HG03575 (cell line): Measurements from ENCODE around the gene CYP19A1.
"Not testable (repeated sequence)": the region's sequence is repeated elsewhere in the genome, so short reads cannot be mapped to it uniquely, and the experiment has no call there.

Experiments used
- ATAC-seq: cut with Tn5 transposase; IDR thresholded peaks from one replicate; pipeline ENCODE4 v1.9.1; 2021; ENCODE audit not compliant: unreplicated experiment, insufficient number of reproducible peaks, low FRiP score; ENCODE audit errors: extremely low read depth

CYP19A1 gene

DNA sequence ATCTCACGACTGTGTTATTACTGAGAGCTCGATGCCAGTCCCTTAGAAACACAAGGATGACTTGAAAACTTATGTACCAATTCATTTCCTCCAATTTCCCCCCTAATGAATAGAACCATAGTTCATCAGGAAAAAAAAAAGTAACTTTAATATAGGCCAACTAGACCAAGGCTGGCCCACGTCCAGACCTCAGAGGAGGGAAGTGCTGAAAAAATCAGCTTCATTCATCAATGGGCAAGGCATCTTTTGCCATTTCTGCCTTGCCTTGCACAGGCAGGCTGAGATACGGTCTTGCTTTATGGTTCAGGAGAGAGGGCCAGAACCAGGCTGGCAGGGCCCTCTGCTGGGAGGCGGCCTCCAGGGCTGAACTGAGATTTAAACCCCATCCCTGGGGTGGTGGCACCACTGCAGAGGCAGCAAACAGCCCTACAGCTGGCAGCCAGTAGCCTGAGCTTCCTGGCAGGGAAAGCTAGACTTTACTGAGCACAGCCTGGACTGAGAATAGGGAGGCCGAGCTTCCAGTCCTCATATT is 139.6 kb downstream of the CYP19A1 start:
- ATAC-seq = no peak

- no peak for ATAC-seq
Measured at GRCh38 chr15:51195459-51195858, 142.9 kb downstream of the CYP19A1 start.

- no peak for ATAC-seq
Measured at GRCh38 chr15:51193979-51194378, 144.4 kb downstream of the CYP19A1 start.

DNA sequence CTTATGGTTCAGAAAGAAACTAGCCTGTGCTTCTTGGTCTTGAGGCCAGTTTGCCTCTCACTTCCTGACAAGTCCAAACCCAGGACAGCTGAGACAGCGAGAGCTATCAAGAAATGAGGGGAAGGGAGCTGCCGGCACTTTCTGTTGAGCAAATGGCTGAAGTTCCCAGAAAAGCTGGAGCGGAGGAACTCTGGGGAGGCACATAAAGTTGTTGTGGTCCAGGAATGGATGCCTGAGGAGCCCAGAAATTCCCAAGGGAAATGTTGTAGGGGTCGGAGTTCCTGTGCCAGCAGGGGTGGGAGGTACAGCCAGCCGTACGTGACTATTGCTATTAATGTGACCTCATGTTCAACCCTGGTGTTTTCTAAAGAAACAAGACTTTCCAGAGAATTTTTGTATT is 144.9 kb downstream of the CYP19A1 start:
- ATAC-seq = no peak

DNA sequence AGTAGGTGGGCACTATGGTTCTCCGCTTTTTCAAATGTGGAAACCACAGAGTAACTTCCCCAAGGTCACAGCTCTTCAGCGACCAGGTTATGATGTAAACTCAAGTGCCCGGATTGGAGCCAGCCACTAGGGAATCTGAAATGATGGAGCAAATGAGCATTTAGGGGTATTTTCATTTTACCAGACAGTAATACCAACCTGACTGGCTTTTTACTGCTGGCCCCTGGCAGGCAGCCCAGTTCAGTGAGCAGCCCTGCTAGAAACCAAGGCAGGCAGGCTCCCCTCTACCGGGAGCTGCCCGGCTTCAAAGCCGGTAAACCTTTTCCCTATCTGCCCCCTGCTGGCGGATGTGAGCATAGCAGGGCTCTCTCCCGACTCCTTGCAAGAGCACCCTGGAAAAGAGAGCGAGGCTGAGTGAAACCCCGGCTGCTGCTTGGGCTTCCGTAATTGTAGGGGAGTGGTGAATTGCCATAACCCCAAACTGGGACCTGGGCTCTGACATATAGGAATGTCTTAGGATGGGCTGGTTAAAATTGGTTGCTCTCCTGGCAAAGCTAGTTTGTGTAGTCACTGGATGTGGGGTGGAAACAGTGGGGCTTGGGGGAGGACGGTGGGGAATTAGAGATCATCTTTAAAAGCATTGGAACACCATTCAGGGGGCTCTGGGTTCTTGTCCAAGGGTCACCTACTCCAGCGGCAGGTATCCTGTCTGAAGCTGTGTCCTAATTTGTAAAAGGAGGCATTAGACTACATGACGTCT is 145.7 kb downstream of the CYP19A1 start:
- ATAC-seq = no peak

GRCh38 chr15:51191766-51192165 is 146.6 kb downstream of the CYP19A1 start:
- ATAC-seq = no peak

DNA sequence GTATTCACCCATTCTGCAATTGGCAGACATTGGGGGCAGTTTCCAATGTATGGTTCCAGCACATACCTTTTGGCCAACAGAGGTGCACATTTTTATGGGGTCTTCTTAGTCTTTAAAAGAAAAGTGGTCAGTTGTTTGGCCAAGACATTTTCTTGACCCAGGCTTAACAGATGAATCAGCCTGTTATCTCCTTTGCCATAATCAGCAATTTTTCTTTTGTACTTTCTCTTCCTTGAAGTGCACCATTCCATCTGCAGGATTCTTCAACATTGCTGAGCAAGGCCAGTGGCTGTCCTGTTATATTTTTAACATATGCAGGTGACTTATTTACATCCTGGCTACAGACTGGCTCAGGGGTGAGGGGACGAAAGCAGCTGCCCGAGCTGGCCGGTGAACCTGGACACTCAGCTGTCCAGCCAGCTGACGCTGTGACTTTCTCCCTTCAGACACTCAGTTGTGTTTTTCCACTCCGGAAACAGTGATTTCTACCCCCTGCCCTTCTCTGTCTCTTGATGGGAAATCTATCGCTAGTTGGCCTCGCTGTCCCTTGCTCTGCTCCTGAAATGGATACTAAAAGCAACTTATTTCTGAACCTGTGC is 147.2 kb downstream of the CYP19A1 start:
- ATAC-seq = no peak

DNA sequence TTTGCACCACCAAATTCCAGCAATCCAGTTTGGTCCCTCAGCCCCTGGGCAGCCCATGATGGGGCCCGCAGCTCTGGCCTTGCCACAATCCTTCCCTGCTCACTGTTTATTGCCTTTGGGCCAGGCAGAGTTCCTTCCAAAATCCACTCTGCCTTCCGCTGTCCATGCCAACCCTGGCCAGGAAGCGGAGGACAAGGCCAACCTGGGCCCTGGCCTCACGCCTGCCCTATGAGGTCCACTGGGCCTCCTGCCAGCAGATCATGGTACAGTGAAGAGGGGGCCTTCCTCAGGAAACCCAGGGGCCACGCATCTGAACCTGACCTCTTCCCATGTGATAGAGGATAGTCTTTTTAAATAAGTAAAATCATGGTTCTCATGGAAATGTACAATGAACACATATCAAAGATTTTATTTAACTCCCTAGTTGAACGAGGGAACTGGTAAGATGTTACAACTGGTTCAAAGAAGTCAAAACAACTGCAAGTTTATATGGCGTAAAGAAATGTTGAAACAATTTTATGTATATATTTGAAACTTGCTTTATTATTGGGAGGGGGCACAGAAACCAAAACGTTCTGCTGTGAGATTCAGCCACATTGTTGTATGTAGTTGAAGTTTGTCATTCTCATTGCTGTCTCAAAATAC is 147.8 kb downstream of the CYP19A1 start:
- no peak for ATAC-seq

DNA sequence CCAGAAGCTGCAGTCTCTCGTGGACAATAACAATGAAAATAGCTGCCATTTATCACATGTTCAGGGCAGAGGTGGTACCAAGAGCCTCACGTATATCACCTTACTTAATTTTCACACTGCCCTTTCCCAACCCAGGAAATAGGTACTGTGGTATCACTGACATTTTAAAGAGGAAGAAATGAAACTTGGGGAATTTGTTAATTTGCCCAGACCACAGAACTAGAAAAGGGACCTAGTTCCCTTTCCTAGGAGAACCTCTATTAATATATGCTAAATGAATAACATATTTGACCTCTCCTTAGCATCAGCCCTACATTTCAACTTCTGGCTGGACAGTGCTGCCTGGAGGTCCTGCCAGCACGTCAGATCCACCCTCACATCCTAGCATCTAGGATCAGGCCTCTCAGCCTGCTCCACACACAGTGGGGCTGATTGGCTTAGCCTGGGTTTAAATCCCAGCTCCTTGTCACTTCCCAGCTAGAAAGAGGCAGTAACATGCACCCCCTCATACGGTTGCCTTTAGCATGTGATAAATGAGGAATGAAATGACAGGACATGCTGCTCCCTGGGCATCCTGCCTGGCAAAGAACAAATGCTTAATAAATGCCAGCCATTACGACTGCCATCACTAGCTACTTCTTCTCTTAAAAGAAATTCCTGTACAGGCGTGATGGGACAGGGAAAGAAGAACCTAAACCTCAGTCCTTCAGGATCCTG is 148.6 kb downstream of the CYP19A1 start:
- ATAC-seq = no peak

- ATAC-seq = not testable (repeated sequence)
Measured at GRCh38 chr15:51188791-51189190, 149.6 kb downstream of the CYP19A1 start.

DNA sequence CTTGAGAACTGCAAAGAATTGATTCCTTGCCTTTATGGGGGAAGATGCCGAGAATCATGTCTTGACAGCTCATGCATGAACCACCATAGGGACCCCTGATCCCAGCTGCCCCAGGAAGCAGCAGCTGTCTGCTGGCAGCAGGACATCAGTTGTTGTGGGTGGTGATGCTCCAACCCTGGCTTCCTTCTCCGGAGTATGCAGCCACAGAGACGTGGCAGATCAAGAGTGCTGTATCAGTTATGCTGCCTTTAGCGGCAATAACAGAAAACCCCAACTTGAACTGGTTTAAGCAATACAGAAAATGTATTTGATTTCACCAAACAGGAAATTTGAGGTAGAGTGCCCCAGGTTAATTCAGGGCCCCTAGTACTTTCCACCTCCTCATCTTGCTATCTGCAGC is 151.5 kb downstream of the CYP19A1 start:
- ATAC-seq = no peak

- ATAC-seq = no peak
Measured at GRCh38 chr15:51186181-51186705, 152.2 kb downstream of the CYP19A1 start.

DNA sequence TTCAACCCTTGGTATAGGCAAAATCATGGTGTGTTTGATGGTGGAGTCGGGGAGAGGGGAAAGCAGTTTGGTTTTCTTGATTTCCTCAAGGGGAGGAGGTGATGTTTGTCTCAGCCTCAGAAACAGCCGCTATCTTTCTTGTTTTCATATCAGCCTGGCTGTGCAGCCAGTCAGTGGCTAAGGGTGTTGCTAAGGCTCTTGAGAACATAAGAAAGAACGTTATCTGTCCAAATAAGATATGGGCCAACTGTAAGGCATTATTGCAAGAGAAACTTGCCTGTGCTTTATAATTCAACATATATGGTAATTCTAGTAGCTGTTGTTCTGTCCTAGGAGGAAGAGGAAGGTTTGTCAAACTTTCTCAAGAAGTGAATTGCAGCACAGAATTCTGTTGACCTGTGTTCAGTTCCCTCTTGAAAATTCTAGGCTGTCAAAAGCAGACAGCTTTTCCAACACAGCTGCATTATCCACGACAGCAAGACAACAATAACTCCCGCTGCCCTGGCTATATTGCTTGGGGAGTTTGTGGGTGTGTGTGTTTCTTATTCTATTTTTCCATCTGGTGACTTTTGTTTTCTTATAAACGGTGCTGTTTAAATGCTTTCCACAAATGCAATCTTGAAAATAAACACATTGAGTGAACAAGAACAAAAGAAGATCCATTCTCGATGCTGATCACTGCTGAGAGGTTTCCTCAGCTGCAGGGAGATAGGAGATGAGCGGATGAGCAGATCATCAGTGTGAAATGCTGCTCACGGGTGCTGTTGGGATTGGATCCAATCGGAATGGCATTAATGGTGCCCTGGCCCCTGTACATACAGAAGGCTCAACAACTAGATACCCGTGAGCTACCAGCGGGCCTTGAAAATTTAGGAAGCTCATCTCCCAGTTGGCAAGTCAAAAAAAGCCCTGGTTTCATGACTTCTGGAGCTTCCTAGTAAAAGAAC is 152.9 kb downstream of the CYP19A1 start:
- ATAC-seq = no peak

DNA sequence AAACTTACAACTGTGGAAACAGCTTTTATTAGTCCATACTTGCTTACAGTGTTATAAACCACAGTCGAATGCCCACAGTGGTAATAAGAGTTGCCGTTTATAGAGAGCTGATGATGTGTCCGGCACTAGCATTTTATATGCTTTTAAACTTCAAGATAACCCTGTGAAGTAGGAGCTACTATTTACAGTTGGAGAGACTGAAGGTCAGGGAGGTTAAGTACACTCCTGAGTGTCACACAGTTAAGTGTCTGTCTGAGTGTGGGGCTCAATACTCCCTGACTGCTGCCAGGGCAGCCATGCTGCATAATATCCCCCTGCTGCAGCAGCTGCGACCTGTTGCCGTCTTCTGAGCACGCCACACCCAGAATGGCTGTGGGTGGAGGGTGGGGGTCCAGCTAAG is 153.8 kb downstream of the CYP19A1 start:
- no peak for ATAC-seq

DNA sequence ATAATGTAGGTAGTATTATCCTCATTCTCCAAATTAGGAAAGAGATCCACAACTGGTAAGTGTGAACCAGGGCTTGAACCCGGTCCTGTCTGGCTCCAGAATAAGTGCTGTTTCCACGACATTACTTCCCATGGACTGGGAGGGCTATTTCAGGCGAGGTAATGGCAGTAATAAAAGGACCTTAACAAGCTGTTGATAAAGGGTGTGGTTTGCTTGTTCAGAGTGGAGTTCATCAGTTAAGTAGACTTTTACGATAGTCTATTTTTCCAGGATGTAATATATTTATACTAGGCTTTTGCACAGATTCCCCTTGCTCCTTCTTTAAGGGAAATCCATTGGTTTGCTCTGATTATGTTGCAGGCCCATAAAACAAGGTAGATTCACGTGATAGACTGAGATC is 155.3 kb downstream of the CYP19A1 start:
- ATAC-seq = no peak

- no peak for ATAC-seq
Measured at GRCh38 chr15:51181905-51182304, 156.5 kb downstream of the CYP19A1 start.

DNA sequence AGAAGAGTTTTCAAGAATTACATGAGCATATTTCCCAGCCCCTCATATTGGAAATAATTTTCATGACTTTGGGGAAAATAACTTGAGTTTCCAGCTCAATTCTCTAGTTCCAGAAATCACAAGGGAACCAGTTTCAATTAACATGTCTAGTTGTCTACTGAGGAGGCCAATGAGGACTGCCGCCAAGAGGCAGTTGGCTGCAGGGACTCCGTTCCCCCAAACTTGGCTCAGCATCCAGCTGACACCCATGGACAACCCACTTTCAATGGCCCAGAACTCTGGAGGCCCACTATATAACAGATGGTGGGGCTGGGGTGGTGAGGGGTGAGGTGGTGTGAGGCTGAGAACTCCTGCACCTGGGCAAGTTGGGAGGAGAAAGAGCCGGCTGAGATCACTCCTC is 157.2 kb downstream of the CYP19A1 start:
- no peak for ATAC-seq

- no peak for ATAC-seq
Measured at GRCh38 chr15:51180534-51180933, 157.9 kb downstream of the CYP19A1 start.
